Body of pancreas (tissue), 4 donors: ENCODE data around the gene APOM. TPM values are rescaled to one million over a fixed set of nuclear protein-coding genes. Genes with fewer than 3 reads are reported as not detected.
A peak's percentile ranks its signal among the peaks of the same experiment; 100 is the strongest.

Experiments
- ATAC-seq: fragments of 150-250 bp; one replicate; pipeline ENCODE4 v1.9.1; 2016
- DNase-seq, 4 donors: peaks; one replicate each; pipeline ENCODE4 v3.0.0-alpha.2; 2019
- H3K27ac ChIP-seq, 4 donors: fragments of 200-600 bp; sonication (generic); 1 replicate in 3 of 4; 2 replicates in 1 of 4; pipeline versions ENCODE4 v1.5.1 to v1.6.1; 2016 to 2019; ENCODE audit warnings: mild to moderate bottlenecking in 1 of 4, mixed read lengths in 1 of 4, moderate library complexity in 1 of 4
- H3K27me3 ChIP-seq, 2 donors: fragments of 200-600 bp; sonication (generic); one replicate each; pipeline ENCODE4 v1.6.0; 2016; ENCODE audit warnings: mild to moderate bottlenecking in 1 of 2
- H3K36me3 ChIP-seq, 2 donors: fragments of 200-600 bp; sonication (generic); replicated peaks in 1 of 2; 2 replicates each; pipeline ENCODE4 v1.5.1; 2016; ENCODE audit warnings: low read depth in 2 of 2; ENCODE audit not compliant: insufficient read depth in 1 of 2
- H3K4me1 ChIP-seq: fragments of 200-600 bp; sonication (generic); one replicate; pipeline ENCODE4 v1.6.0; 2016
- H3K4me3 ChIP-seq, 2 donors: fragments of 200-600 bp; sonication (generic); 1 replicate in 1 of 2; 2 replicates in 1 of 2; pipeline ENCODE4 v1.5.1; 2016 to 2019
- H3K9me3 ChIP-seq, 3 donors: fragments of 200-600 bp; sonication (generic); 1 replicate in 2 of 3; 2 replicates in 1 of 3; pipeline ENCODE4 v1.5.1; 2016
- CTCF ChIP-seq, 7 experiments: fragments of 450-650 bp in 4 of 7; fragments of 200-600 bp in 3 of 7; sonication (generic) in 3 of 7; IDR thresholded peaks; one replicate each; pipeline ENCODE4 v1.5.1; 2016 to 2019; ENCODE audit warnings: antibody characterized with exemption in 7 of 7
- POLR2A ChIP-seq, 3 donors: fragments of 450-650 bp; IDR thresholded peaks; one replicate each; pipeline ENCODE4 v1.6.1; 2016; ENCODE audit warnings: antibody characterized with exemption in 3 of 3, mild to moderate bottlenecking in 2 of 3
- WGBS, 2 donors: methylation state at CpG; one replicate each; pipeline ENCODE4 v1.1.5; 2017; 5-methylcytosine and 5-hydroxymethylcytosine counted together
- intact Hi-C: fragments of 100-400 bp; cut with DNase I; formaldehyde crosslinking; loops from one replicate; pipeline ENCODE4 v1.15.1; 2023
- total RNA-seq, 2 donors: library from RNA; depleted of rRNA; stranded (reverse); fragments of >200 nt; gene quantifications; one replicate each; pipeline ENCODE4 v1.1.0, GENCODE V29; 2016

APOM gene
- total RNA-seq, 2 donors from 2014 or later, result 1.6 TPM; not detected in 1

- Histone ChIP-seq H3K9me3 (no peaks in the 10 kb centered on the region), H3K4me1 (peaks cover 14% of the 10 kb centered on the region), H3K27me3 (no peaks in the 10 kb centered on the region), H3K36me3 (peaks cover 0 to 13% of the 10 kb centered on the region in 2 donors), H3K27ac (no peak overlapping the region), H3K4me3 (no peak overlapping the region)
- TF ChIP-seq CTCF (IDR thresholded peaks at IDR 0.05), result no peak
- TF ChIP-seq POLR2A (IDR thresholded peaks at IDR 0.05), result no peak
- 75 to 82% methylated on average over 5 of the region's 5 CpGs for WGBS, 2 donors
- no peak for ATAC-seq
- no peak for DNase-seq
- intact Hi-C loops, result no loop called here
These were observed 30.8 kb downstream of the APOM start for GRCh38 chr6:31686483-31686882.

- ATAC-seq (no peak), DNase-seq (no peak)
- peaks cover 10% of the 10 kb centered on the region for H3K4me1 ChIP-seq
- no peak overlapping the region for H3K27ac ChIP-seq
- no peak overlapping the region for H3K4me3 ChIP-seq
- intact Hi-C loops, result no loop called here
- 81 to 95% methylated on average over 8 of the region's 8 CpGs for WGBS, 2 donors
- peaks cover 0 to 15% of the 10 kb centered on the region in 2 donors for H3K36me3 ChIP-seq
- H3K27me3 ChIP-seq, result no peaks in the 10 kb centered on the region
- no peak for TF ChIP-seq CTCF (IDR thresholded peaks at IDR 0.05)
- no peak for TF ChIP-seq POLR2A (IDR thresholded peaks at IDR 0.05)
- no peaks in the 10 kb centered on the region for H3K9me3 ChIP-seq
These were observed 31.6 kb downstream of the APOM start for GRCh38 chr6:31687321-31687720.

GRCh38 chr6:31687860-31688693, 32.4 kb downstream of the APOM start:
- Histone ChIP-seq H3K27me3 (no peaks in the 10 kb centered on the region), H3K4me1 (peaks cover 3% of the 10 kb centered on the region), H3K27ac (no peak overlapping the region), H3K36me3 (peaks cover 0 to 15% of the 10 kb centered on the region in 2 donors), H3K9me3 (no peaks in the 10 kb centered on the region), H3K4me3 (no peak overlapping the region)
- DNase-seq, result no peak
- no peak for ATAC-seq
- intact Hi-C loops, result no loop called here
- no peak for TF ChIP-seq CTCF (IDR thresholded peaks at IDR 0.05)
- 76 to 80% methylated on average over 13 to 14 of the region's 14 CpGs for WGBS, 2 donors

GRCh38 chr6:31689249-31690110, 33.8 kb downstream of the APOM start:
- no peak for ATAC-seq
- H3K4me1 ChIP-seq, result no peaks in the 10 kb centered on the region
- peaks cover 0 to 15% of the 10 kb centered on the region in 2 donors for H3K36me3 ChIP-seq
- no peak for TF ChIP-seq POLR2A (IDR thresholded peaks at IDR 0.05)
- peak in 1 of 7 experiments; percentile 21 for TF ChIP-seq CTCF (IDR thresholded peaks at IDR 0.05)
- intact Hi-C loops, result no loop called here
- WGBS, 2 donors, result 81 to 82% methylated on average over 10 to 11 of the region's 11 CpGs
- no peak for DNase-seq
- H3K9me3 ChIP-seq, result no peaks in the 10 kb centered on the region
- H3K4me3 ChIP-seq, result no peak overlapping the region
- no peaks in the 10 kb centered on the region for H3K27me3 ChIP-seq
- no peak overlapping the region for H3K27ac ChIP-seq
